GDM1 (cell line): Measurements from ENCODE around the gene DBH.

ENCODE experiments used
- DNase-seq: peaks from one replicate; lab custom pipeline; 2025; lab: John Stamatoyannopoulos, UW

DBH gene

GRCh38 chr9:133643362-133643755 lies 7.2 kb downstream of the DBH start:
- DNase-seq = no peak

- DNase-seq = no peak
These were observed 8.0 kb downstream of the DBH start for GRCh38 chr9:133643978-133644760.

GRCh38 chr9:133645021-133645765 lies 9.0 kb downstream of the DBH start:
- DNase-seq = no peak

- no peak for DNase-seq
These were observed 11.0 kb downstream of the DBH start for GRCh38 chr9:133647148-133647547.

- DNase-seq = no peak
These were observed 11.8 kb downstream of the DBH start for GRCh38 chr9:133647765-133648469.

GRCh38 chr9:133649194-133649593 lies 13.0 kb downstream of the DBH start:
- DNase-seq = no peak

GRCh38 chr9:133650026-133650425 lies 13.9 kb downstream of the DBH start:
- no peak for DNase-seq

GRCh38 chr9:133653638-133654037 lies 17.5 kb downstream of the DBH start:
- DNase-seq = no peak

GRCh38 chr9:133654736-133655657 lies 18.8 kb downstream of the DBH start:
- no peak for DNase-seq

GRCh38 chr9:133655701-133656100 lies 19.5 kb downstream of the DBH start:
- no peak for DNase-seq

- no peak for DNase-seq
These were observed 20.3 kb downstream of the DBH start for GRCh38 chr9:133656211-133657119.

- DNase-seq = no peak
These were observed 21.0 kb downstream of the DBH start for GRCh38 chr9:133657120-133657661.

- DNase-seq = no peak
These were observed 22.6 kb downstream of the DBH start for GRCh38 chr9:133658442-133659431.

- no peak for DNase-seq
These were observed 23.4 kb downstream of the DBH start for GRCh38 chr9:133659516-133659915.

- DNase-seq = no peak
These were observed 25.8 kb downstream of the DBH start for GRCh38 chr9:133661846-133662540.

GRCh38 chr9:133664173-133665050 lies 28.2 kb downstream of the DBH start:
- DNase-seq = no peak

- no peak for DNase-seq
These were observed 28.9 kb downstream of the DBH start for GRCh38 chr9:133665096-133665495.
